GM18519 (cell line): Measurements from ENCODE around the gene SLC25A25.

ENCODE experiments used
- ATAC-seq: cut with Tn5 transposase; IDR thresholded peaks from one replicate; pipeline ENCODE4 v1.9.1; 2021; ENCODE audit warnings: mild to moderate bottlenecking, moderate library complexity; ENCODE audit not compliant: unreplicated experiment, low FRiP score

SLC25A25 gene

DNA sequence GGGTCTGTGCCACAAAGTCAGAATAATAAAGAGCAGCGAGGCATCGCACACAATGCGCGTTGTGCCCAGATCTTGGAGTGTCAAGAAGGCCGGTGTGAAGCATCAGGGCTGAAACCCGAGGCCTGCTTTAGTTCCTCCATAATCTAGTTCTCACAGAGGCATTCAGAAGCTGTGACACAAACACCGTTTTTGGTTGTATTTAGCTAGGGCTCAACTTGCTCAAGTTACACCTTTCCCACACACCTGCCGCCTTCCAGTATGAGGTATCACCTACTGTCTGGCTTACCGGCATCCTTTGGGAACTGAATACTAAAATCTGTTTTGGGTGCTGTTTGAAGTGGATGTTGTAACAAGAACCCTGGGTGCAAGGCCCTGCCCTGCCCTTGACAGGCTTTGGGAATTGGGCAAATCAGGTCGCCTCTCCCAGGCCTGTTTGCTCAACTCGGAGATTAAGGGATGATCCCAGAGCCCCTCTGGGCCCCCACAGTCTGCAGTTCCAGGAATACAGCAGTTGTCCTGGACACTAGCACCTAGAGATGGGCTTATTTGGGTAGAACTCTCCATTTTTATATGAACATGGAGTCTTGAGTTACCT, 27.0 kb downstream of the SLC25A25 start:
- no peak for ATAC-seq

- ATAC-seq: no peak
Observed at GRCh38 chr9:128096616-128097536, 28.8 kb downstream of the SLC25A25 start.

GRCh38 chr9:128097543-128098296, 29.7 kb downstream of the SLC25A25 start:
- ATAC-seq: no peak

DNA sequence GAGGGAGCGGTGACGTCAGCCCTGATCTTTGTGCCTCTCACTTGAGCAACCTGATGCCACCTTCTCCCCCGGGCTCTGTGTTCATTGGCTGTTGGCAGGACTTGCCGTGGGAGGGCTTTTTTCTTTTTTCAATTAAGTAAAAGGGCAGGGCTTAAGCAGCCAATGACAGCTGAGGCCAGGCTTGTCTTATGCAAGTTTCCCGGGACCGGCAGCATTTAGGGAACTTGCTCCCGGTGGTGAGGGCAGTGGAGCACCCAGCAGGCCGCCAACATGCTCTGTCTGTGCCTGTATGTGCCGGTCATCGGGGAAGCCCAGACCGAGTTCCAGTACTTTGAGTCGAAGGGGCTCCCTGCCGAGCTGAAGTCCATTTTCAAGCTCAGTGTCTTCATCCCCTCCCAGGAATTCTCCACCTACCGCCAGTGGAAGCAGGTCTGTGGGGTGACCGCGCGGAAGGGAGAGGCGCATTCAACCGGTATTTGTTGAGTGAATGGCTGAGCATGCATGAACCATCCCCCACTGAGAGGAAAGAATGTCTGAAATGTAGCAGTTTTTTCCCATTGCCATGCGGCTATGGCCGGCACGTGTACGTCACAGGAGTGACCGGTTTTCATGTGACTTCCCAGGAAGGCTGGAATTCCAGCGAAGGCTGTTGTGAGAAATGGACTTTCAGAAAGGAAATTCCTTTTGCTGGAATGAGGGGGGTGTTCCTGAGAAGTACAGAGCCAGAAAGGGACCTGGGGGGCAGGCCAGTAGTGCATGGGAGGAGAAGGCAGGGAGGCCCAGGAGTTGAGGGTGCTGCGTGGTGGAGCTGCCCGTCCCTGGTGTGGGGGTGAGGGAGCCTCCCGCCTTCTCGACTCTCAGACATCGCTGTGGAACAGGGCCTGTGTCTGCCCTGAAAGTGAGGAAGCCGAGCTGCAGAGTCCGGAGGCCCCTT, 30.5 kb downstream of the SLC25A25 start:
- ATAC-seq: no peak

DNA sequence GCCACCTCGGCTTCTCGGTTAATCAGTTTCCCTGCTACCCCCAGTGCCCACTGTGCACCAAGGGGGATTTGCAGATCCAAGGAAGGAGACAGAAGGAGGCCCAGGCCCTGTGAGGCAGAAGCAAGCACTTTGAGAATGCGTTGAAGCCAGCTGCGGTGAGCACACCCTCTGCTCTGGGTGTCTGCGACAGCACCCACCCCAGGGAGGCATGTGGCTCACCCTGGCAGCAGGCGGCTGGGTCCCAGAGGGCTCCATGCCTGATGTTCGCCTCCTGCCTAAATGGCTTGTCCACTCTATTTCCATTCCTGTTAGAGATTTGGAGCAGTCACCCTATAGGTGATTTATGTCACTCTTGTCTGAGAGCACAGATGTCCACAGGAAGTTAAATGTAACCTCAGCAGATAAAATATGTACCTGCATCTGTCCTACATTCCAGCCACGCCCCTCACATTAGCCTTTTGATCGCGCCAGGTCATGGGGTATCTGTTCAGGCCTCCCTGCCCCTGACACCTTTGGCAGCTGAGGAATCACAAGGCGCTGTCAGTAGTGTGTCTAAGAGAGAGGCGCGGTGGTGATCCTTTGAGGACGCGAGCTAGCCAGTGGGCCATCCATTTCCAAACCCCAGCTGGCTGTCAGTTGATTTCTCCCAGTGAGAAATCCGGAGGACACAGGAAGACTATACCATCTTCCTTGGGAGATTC, 31.3 kb downstream of the SLC25A25 start:
- no peak for ATAC-seq

DNA sequence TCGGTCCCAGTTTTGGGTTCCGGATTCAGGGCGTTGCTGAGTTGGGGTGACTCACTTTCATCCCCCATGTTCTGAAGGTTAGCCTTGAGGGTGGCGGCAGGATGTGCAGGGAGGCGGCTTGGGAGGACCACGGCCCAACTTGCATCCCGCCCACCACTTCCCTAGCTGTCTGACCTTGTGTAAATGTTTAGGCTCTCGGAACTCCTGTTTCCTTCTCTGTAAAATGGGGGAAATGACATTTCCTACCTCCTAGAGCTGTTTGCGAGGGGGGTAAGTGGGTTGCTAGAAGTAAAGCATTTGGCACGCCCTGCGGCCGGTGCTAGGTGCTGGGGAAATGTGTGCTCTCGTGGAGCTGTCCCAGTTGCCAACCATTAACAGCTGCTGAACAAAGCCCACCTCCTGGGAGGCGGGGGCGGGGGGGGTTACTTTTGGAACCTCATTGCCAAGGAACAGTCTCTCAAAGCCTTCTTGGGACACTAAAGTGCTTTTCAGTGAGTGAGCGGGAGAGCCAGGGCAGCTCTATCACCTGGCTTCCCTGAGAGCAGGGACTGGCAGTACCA, 32.0 kb downstream of the SLC25A25 start:
- ATAC-seq: no peak

GRCh38 chr9:128100581-128100980, 32.5 kb downstream of the SLC25A25 start:
- ATAC-seq: no peak

- ATAC-seq: no peak
Observed at GRCh38 chr9:128101231-128101661, 33.2 kb downstream of the SLC25A25 start.

DNA sequence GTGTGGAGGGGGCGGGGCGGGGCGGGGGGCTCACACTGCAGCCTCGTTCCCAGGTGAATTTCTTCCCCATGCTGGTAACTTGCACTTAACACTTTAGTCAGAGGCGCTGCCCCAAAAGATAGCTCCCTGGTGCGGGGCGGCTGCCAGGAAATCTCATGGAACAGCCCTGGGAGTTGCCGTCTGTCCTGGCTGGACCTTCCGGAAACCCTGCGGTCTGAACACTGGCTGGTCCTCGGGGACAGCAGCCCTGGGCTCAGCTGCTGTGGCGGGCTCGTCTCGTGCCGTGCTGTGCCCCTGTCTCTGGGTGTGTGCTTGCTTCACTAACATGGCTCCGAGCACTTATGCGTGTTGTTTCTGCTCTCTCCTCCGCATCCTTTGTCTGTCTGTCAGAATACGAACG, 33.7 kb downstream of the SLC25A25 start:
- ATAC-seq: no peak

GRCh38 chr9:128102196-128102595, 34.2 kb downstream of the SLC25A25 start:
- no peak for ATAC-seq

GRCh38 chr9:128102861-128103588, 35.0 kb downstream of the SLC25A25 start:
- no peak for ATAC-seq

DNA sequence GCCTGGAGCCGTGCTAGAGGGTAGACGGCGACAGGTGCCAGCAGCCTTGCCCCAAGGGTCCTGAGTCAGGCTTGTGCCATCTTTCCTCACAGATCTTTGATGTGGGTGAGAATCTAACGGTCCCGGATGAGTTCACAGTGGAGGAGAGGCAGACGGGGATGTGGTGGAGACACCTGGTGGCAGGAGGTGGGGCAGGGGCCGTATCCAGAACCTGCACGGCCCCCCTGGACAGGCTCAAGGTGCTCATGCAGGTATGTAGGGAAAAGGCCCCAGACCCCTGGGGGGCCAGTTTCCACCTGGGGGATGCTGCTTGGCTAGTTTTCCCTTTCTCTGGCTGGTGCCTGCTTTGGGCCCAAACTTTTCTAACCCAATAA, 35.5 kb downstream of the SLC25A25 start:
- no peak for ATAC-seq

DNA sequence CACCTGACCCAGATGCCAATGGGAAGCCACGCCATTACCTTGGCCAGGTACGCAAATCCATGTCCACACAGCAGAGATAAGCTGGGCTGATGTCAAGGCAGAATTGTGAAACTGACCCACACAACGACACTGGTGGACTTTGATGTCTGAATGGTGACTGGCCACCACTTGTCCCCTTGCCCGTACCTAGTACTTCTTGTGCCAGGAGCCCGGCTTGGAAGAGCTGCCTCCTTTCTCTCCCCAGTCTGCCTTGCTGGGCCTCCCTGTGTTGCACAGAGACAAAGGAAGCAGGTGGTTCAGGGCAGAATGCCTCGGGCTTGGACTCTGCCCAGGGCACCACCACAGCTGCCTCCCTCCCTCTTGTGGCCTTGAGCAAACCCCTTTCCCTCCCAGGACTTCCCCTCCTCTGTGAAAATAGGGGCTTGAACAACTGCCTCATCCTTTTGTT, 36.2 kb downstream of the SLC25A25 start:
- ATAC-seq: no peak

DNA sequence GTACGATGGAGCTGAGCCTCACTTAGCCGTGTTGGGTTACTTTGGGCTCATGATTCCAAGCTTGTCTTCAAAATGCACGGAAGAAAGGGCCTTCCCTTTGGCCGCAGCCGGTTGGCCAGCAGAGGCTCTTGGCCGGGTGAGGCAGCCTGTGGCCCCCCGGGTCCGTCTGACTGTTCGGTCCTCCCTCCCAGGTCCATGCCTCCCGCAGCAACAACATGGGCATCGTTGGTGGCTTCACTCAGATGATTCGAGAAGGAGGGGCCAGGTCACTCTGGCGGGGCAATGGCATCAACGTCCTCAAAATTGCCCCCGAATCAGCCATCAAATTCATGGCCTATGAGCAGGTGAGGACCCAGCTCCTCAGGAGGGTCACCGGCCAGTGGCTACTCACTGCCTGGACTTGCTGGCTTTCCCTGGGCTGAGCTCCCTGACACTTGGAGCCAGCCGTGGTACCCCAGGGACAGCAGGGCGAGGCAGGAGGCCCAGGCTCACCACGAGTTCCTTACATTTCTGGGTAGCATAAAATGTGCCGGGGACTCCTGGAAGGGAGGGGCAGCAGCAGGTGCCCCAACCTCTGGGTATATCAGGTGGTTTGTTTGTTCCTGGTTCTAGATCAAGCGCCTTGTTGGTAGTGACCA, 37.6 kb downstream of the SLC25A25 start:
- ATAC-seq: no peak

DNA sequence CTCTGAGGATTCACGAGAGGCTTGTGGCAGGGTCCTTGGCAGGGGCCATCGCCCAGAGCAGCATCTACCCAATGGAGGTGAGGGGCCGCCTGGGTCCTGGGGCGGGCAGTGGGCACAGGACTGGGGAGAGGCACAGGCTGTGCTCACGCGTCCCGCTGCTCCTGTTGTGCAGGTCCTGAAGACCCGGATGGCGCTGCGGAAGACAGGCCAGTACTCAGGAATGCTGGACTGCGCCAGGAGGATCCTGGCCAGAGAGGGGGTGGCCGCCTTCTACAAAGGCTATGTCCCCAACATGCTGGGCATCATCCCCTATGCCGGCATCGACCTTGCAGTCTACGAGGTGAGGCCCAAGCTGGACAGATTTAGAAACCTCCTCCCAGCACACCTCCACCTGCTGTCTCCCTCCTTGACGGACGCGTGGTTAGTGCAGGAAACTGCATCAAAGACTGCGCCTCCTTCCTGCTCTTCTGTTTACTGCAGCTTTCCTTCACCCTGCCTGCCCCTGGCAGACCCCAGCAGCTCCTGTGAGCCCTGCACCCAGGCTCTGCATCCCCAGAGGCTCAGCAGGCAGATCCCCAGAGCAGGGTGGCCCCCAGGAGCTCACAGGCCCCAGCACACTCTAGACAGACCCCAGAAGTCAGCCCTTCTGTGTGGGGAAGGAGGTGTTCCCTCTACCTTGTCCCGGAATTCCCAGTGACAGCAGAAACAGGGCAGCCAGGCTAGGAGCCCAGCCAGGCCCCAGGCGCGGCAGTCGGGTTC, 38.3 kb downstream of the SLC25A25 start:
- ATAC-seq: no peak

DNA sequence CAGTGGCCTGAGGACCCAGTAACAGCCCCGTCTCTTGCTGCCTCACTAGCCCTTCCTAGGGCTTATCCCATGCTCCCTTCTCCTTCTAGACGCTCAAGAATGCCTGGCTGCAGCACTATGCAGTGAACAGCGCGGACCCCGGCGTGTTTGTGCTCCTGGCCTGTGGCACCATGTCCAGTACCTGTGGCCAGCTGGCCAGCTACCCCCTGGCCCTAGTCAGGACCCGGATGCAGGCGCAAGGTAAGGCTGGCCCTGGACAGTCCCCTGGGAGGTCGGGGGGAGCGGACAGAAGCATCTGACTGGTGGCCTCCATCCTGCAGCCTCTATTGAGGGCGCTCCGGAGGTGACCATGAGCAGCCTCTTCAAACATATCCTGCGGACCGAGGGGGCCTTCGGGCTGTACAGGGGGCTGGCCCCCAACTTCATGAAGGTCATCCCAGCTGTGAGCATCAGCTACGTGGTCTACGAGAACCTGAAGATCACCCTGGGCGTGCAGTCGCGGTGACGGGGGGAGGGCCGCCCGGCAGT, 39.0 kb downstream of the SLC25A25 start:
- ATAC-seq: no peak
